Heart left ventricle (tissue), 16 donors: ENCODE results near the gene HDAC10. TPM values are rescaled to one million over a fixed set of nuclear protein-coding genes. Genes with fewer than 3 reads are reported as not detected.

Experiments used
- ATAC-seq, 4 donors: fragments of 200-7000 bp; cut with Tn5 transposase; one replicate each; pipeline ENCODE4 v1.9.1; 2020 to 2022; ENCODE audit warnings: moderate library complexity in 4 of 4, mild to moderate bottlenecking in 3 of 4, moderate number of reproducible peaks in 1 of 4
- DNase-seq, 5 donors: peaks; one replicate each; pipeline ENCODE4 v3.0.0-alpha.2; 2020
- H3K27ac ChIP-seq, 12 donors: fragments of 200-600 bp; sonication (generic) in 4 of 12; one replicate each; pipeline versions ENCODE4 v1.5.0 to v1.8.0; 2016 to 2022; ENCODE audit warnings: mild to moderate bottlenecking in 2 of 12
- H3K27me3 ChIP-seq, 9 donors: fragments of 200-600 bp; sonication (generic) in 2 of 9; one replicate each; pipeline versions ENCODE4 v1.5.1 to v1.8.0; 2016 to 2022; ENCODE audit warnings: mild to moderate bottlenecking in 3 of 9
- H3K36me3 ChIP-seq, 9 donors: fragments of 200-600 bp; sonication (generic) in 2 of 9; one replicate each; pipeline versions ENCODE4 v1.5.0 to v1.8.0; 2018 to 2022; ENCODE audit warnings: mild to moderate bottlenecking in 2 of 9
- H3K4me1 ChIP-seq, 12 donors: fragments of 200-600 bp; sonication (generic) in 4 of 12; one replicate each; pipeline versions ENCODE4 v1.5.0 to v1.8.0; 2016 to 2022; ENCODE audit warnings: mild to moderate bottlenecking in 3 of 12
- H3K4me3 ChIP-seq, 12 donors: fragments of 200-600 bp; sonication (generic) in 4 of 12; one replicate each; pipeline versions ENCODE4 v1.5.0 to v1.8.0; 2017 to 2022; ENCODE audit warnings: mild to moderate bottlenecking in 9 of 12, moderate library complexity in 4 of 12
- H3K9me3 ChIP-seq, 12 donors: fragments of 200-600 bp; sonication (generic) in 4 of 12; one replicate each; pipeline versions ENCODE4 v1.5.0 to v1.8.0; 2016 to 2022; ENCODE audit warnings: mild to moderate bottlenecking in 1 of 12
- POLR2A ChIP-seq, 2 donors: fragments of 450-650 bp; IDR thresholded peaks; one replicate each; pipeline ENCODE4 v1.6.1; 2017; ENCODE audit warnings: antibody characterized with exemption in 2 of 2, mild to moderate bottlenecking in 2 of 2, moderate library complexity in 2 of 2
- WGBS, 4 donors: extraction: QIAGEN DNeasy Blood & Tissue Kit in 2 of 4; methylation state at CpG; one replicate each; pipeline versions ENCODE4 v1.1.5 to v1.1.7; 2013 to 2018; 5-methylcytosine and 5-hydroxymethylcytosine counted together
- intact Hi-C, 10 donors: fragments of 100-400 bp; cut with DNase I; formaldehyde crosslinking; loops; one replicate each; pipeline versions ENCODE4 v1.11.1 to v1.14.2; 2022
- polyA plus RNA-seq, 2 donors: library from polyadenylated mRNA; stranded (reverse); fragments of 200-250 nt; gene quantifications; one replicate each; pipeline ENCODE4 v1.2.3, GENCODE V29; 2013
- total RNA-seq, 9 donors: library from RNA; depleted of rRNA in 2 of 9; stranded (reverse); fragments of >200 nt in 2 of 9; fragmentation: NEBNext Ultra II Directional in 3 of 9; extraction: Animal tissue kit (Norgen Biotek cat#: 25700) in 3 of 9; gene quantifications; one replicate each; pipeline versions ENCODE4 v1.1.0 to v1.2.4, GENCODE V29; 2016 to 2023
- TF ChIP-seq, protein P1 (sequence below), 12 donors: fragments of 200-600 bp; sonication (generic) in 4 of 12; IDR thresholded peaks; one replicate each; pipeline versions ENCODE4 v1.5.0 to v1.8.0; 2018 to 2022; ENCODE audit warnings: antibody characterized with exemption in 12 of 12, mild to moderate bottlenecking in 5 of 12
- donor health status: ischemic (EF 13 %, LVEDD 7.1; RV severe dilation, severe dysfunction).
- donor health status: healthy with polysubstance abuse.
- donor health status: DM: no; HTN: yes; CAD: no.
- donor health status: DM: no; HTN: no; CAD: no.
- donor health status: ischemic (EF 25% LVEDD 6.9; RV normal size, moderate dysfunction).
- donor health status: ischemic (EF 25% LVEDD 5.7; RV mildly dilated, moderate dysfunction).
- donor health status: healthy.
- donor health status: DM: yes; HTN: yes; CAD: no.
- donor health status: ischemic (EF 35%, LVEDD 5.7; RV mildly dilated, moderate dysfunction).
- donor health status: nonischemic (EF 11% LVEDD 7.7; RV severe dilation, severe dysfunction).
- donor health status: DM: yes; HTN: yes; CAD: no.
- donor health status: PGD.
- donor health status: ischemic (EF 29% LVEDD 5.4; RV normal size, mild dysfunction).
- donor health status: nonischemic (EF 23%, LVEDD 6.1; RV moderate dilation, normal function).

The HDAC10 gene
- total and polyA plus RNA-seq, 11 donors = 6.2 to 22.4 (median 10.8) TPM

DNA sequence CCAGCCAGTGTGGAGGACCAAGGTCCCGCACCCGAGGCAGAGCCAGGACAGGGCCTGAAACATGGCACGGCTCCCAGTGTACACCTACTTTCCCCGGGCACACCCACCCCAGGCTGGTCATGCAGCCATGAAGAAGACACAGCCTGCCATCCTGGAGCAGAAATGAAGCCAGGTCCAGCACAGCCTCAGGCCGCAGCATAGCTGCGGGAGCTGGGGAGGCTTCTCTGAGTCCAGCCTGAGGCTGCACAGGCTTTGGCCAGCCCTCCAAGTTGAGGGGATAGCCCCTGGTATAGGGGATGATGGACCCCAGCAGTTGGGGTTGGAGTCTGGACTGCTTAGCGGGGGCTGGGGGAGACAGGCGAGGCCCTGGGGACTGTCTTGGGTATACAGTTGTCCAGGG is 2.9 kb upstream of the HDAC10 start:
- Histone ChIP-seq H3K9me3 (no peaks in the 10 kb centered on the region), H3K4me3 (no peak overlapping the region), H3K4me1 (peaks cover 5 to 49% (median 22%) of the 10 kb centered on the region in 12 donors), H3K27me3 (no peaks in the 10 kb centered on the region), H3K36me3 (peaks cover 0 to 11% (median 0%) of the 10 kb centered on the region in 9 donors), H3K27ac (no peak overlapping the region)
- DNase-seq = peak in 1 of 5 donors; percentile 9
- 68 to 86% (median 70%) methylated on average over 8 of the region's 8 CpGs for WGBS, 4 donors
- intact Hi-C loops = loop anchor here in 9 of 10 donors (2.0 to 10.0 kb wide), 4 partner anchors 88 to 251 kb away; partner anchors contain the start of genes PPP6R2 (in 8 of the 9), LMF2 (in 2 of the 9) and NCAPH2 (in 2 of the 9)
- TF ChIP-seq POLR2A (IDR thresholded peaks at IDR 0.05) = no peak
- TF ChIP-seq, protein P1, sequence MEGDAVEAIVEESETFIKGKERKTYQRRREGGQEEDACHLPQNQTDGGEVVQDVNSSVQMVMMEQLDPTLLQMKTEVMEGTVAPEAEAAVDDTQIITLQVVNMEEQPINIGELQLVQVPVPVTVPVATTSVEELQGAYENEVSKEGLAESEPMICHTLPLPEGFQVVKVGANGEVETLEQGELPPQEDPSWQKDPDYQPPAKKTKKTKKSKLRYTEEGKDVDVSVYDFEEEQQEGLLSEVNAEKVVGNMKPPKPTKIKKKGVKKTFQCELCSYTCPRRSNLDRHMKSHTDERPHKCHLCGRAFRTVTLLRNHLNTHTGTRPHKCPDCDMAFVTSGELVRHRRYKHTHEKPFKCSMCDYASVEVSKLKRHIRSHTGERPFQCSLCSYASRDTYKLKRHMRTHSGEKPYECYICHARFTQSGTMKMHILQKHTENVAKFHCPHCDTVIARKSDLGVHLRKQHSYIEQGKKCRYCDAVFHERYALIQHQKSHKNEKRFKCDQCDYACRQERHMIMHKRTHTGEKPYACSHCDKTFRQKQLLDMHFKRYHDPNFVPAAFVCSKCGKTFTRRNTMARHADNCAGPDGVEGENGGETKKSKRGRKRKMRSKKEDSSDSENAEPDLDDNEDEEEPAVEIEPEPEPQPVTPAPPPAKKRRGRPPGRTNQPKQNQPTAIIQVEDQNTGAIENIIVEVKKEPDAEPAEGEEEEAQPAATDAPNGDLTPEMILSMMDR (IDR thresholded peaks at IDR 0.05) = no peak
- no peak for ATAC-seq

DNA sequence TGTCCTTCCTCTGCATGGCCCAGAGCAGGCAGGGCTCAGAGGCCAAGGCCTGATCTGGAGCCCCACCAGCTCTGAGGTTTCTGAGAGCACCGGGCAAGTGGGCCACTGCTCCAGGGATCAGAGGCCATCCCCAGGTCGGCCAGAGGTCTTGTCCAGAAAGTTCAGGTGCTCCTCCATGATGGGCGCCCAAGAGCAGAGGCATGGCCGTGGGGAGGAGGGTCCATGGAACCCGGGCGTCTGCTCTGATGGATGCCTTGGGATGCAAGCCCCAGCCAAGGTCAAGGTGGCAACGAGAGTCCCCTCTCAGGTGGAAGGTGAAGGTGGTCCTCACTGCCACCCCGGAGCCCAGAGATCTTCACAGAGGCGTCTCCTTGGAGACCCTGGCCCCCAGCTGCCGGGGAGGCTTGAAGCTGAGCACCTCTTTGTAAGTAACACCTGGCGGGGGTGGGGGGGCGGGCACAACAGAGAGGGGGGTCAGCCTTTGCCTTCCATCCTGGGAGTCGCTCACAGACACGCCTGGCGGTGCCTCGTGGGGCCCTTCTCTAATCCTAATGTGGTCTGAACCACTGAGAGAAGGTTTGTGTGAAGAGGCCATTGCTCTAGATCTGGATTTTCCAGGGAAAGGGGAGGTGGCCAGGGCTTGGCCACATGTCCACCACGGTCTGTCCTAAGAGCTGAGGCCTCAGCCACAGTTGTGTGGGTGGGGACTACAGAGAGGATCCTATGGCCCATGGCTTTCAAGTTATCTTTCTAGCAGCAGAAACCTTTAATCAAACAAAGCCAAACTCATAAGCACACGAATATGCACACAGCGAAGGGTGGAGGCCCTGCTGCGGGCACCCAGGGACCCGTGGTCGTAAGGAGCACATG is 2.2 kb upstream of the HDAC10 start:
- DNase-seq (no peak), ATAC-seq (no peak)
- Histone ChIP-seq H3K4me1 (peaks cover 5 to 42% (median 21%) of the 10 kb centered on the region in 12 donors), H3K36me3 (peaks cover 0 to 11% (median 0%) of the 10 kb centered on the region in 9 donors), H3K27me3 (no peaks in the 10 kb centered on the region), H3K27ac (no peak overlapping the region), H3K4me3 (no peak overlapping the region), H3K9me3 (no peaks in the 10 kb centered on the region)
- intact Hi-C loops = loop anchor here in 9 of 10 donors (2.0 to 10.0 kb wide), 4 partner anchors 89 to 252 kb away; partner anchors contain the start of genes PPP6R2 (in 8 of the 9), LMF2 (in 2 of the 9) and NCAPH2 (in 2 of the 9)
- TF ChIP-seq POLR2A (IDR thresholded peaks at IDR 0.05) = no peak
- TF ChIP-seq, protein P1 (IDR thresholded peaks at IDR 0.05) = no peak
- 85 to 88% (median 87%) methylated on average over 12 to 22 of the region's 22 CpGs for WGBS, 4 donors

DNA sequence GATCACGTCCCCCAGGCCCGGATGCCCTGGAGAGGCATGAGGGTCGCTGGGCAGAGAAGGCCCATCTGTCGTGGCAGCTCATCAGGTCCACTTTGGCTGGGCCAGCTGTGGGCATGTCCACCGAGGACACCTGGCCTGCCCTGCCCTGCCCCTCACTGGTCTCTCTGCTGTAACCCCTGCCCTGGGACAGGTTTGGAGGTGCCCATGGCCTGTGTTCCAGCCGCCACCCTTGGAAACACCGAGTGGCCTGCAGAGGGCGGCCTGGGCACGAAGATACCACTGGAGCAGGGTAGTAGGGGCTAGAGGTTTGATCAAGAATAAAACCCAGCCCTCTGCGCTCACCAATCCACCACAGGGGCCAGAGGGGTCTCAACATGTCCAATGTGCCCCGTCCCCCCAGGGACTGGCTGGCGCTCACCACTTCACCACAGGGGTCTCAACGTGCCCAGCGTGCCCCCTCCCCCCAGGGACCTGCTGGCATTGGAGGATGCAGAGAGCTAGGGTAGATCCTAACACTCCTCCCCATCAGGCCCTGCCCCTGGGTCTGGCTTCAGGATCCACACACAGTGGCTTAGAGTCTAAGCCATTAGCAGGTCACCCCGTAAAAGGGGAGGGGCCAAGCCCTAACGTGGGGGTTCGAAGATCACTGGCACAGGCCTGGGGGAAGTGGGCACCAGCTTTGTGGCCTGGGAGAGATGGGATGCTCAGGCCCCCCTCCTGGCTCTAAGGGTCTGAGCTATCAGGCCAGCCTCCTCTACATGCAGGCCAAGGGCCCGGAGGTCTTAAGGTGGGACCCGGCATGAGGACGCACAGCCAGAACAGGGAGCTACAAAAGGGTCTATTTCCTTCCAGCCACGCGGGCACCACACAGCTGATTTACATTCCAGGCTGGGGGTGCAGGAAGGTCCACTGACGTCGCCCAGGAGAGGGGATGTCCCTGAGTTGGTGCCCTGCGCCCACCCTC is 1.3 kb upstream of the HDAC10 start:
- TF ChIP-seq, protein P1 (IDR thresholded peaks at IDR 0.05) = peak; percentile 57 to 82 (median 71)
- TF ChIP-seq POLR2A (IDR thresholded peaks at IDR 0.05) = no peak
- H3K9me3 ChIP-seq = no peaks in the 10 kb centered on the region
- H3K27ac ChIP-seq = peak overlapping the region in 9 of 12 donors; percentile 53 to 81 (median 69)
- H3K4me3 ChIP-seq = peak overlapping the region in 7 of 12 donors; percentile 65 to 83 (median 72)
- WGBS, 4 donors = 43 to 58% (median 54%) methylated on average over 17 to 25 of the region's 25 CpGs
- peaks cover 0 to 11% (median 0%) of the 10 kb centered on the region in 9 donors for H3K36me3 ChIP-seq
- no peaks in the 10 kb centered on the region for H3K27me3 ChIP-seq
- peaks cover 5 to 40% (median 24%) of the 10 kb centered on the region in 12 donors for H3K4me1 ChIP-seq
- DNase-seq (peak; percentile 72 to 88 (median 77)), ATAC-seq (peak; percentile 61 to 80 (median 72))
- intact Hi-C loops = loop anchor here (1.0 to 10.0 kb wide), 5 partner anchors 90 to 252 kb away; partner anchors contain the start of genes PPP6R2 (in 8 of the 10), LMF2 (in 2 of the 10) and NCAPH2 (in 2 of the 10)
